ENCODE measurements around the gene APOC3. TPM values are rescaled to one million over a fixed set of nuclear protein-coding genes. Genes with fewer than 3 reads are reported as not detected.

The APOC3 gene
- polyA plus RNA-seq, 1 donor (not counting 4 experiments of a cell fraction or from before 2014, with no cell fraction given): not detected

DNA sequence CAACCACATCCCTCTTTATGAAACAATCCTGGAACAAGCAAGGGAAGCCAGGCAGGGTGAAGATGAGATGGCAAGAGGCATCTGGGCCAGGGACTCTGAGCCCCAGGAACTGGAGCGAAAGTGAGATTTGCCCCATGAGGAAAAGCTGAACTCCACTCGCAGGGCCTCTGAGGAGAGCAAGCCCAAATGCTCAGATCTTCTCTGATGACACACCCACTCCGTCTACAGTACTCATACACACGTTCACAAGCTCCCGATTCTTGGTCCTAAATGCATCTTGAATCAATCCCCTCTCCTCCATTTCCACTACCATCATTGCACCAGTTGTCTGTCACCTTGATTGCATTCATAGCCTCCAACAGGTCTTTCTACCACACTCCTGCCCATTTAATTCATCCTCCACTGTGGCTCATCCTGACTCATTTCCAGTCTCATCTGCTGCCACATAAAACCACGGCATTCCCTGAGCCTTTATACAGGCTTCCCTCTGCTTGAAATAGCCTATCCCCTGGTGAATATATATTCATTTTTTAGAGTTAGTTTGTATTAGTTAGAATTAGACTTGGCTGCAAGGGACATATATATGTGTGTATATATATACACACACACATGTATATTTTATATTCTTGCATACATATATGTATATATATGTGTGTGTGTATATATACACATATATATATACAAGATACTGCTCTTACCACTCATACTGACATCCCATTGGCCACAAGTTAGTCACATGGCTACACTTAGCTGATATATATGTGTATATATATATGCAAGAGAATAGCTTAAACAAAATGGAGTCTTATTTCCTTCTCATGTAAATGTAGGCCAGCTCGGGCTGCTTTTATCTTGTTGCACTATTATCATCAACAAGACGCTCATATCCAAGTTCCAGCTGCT, 36.6 kb upstream of the APOC3 start:
- Histone ChIP-seq H3K79me2 (ENCODE audit: control insufficient read depth, insufficient read depth, low read length) (no peaks in the 10 kb centered on the region), H3K4me1 (ENCODE audit: control insufficient read depth, extremely low read depth, insufficient read depth, low read length) (peaks cover 19% of the 10 kb centered on the region), H4K20me1 (ENCODE audit: control insufficient read depth, extremely low read depth, insufficient read depth, low read length) (no peaks in the 10 kb centered on the region), H3K9me1 (ENCODE audit: control insufficient read depth, extremely low read depth, insufficient read depth, low read length) (no peaks in the 10 kb centered on the region), H3K9me3 (ENCODE audit: control insufficient read depth, low read depth, low read length) (no peaks in the 10 kb centered on the region), H3K9ac (ENCODE audit: control insufficient read depth, extremely low read depth, insufficient read depth, low read length) (no peak overlapping the region), H3K27ac (ENCODE audit: control insufficient read depth, insufficient read depth, low read length) (no peak overlapping the region), H3K4me2 (ENCODE audit: control insufficient read depth, extremely low read depth, insufficient read depth, low read depth, low read length) (peak overlapping the region; percentile 27), H3K4me3 (ENCODE audit: control insufficient read depth in 2 of 3, extremely low read depth in 1 of 3, insufficient read depth in 2 of 3, low read depth in 1 of 3, low read length in 3 of 3) (no peak overlapping the region), H3K27me3 (ENCODE audit: control insufficient read depth, extremely low read depth, insufficient read depth, low read length) (no peaks in the 10 kb centered on the region), H2AFZ (ENCODE audit: control insufficient read depth, low read length) (peak overlapping the region; percentile 71), H3K36me3 (ENCODE audit: control insufficient read depth in 2 of 2, extremely low read depth in 1 of 2, insufficient read depth in 2 of 2, low read length in 2 of 2) (no peaks in the 10 kb centered on the region)
- TF ChIP-seq, protein P1, sequence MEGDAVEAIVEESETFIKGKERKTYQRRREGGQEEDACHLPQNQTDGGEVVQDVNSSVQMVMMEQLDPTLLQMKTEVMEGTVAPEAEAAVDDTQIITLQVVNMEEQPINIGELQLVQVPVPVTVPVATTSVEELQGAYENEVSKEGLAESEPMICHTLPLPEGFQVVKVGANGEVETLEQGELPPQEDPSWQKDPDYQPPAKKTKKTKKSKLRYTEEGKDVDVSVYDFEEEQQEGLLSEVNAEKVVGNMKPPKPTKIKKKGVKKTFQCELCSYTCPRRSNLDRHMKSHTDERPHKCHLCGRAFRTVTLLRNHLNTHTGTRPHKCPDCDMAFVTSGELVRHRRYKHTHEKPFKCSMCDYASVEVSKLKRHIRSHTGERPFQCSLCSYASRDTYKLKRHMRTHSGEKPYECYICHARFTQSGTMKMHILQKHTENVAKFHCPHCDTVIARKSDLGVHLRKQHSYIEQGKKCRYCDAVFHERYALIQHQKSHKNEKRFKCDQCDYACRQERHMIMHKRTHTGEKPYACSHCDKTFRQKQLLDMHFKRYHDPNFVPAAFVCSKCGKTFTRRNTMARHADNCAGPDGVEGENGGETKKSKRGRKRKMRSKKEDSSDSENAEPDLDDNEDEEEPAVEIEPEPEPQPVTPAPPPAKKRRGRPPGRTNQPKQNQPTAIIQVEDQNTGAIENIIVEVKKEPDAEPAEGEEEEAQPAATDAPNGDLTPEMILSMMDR (optimal IDR thresholded peaks at IDR 0.05 in 1 of 3, IDR thresholded peaks at IDR 0.05 in 1 of 3, conservative IDR thresholded peaks at IDR 0.05 in 1 of 3; ENCODE audit: extremely low read depth in 1 of 3, insufficient read depth in 2 of 3, low read length in 3 of 3): no peak
- DNase-seq (ENCODE audit: low read depth, low spot score): peak; percentile 41
- FAIRE-seq: peak; percentile 95
- dilution Hi-C loops (cut with MboI; ENCODE audit: extremely low pct_ligation_motif_present, low sequenced_read_pairs): no loop called here

DNA sequence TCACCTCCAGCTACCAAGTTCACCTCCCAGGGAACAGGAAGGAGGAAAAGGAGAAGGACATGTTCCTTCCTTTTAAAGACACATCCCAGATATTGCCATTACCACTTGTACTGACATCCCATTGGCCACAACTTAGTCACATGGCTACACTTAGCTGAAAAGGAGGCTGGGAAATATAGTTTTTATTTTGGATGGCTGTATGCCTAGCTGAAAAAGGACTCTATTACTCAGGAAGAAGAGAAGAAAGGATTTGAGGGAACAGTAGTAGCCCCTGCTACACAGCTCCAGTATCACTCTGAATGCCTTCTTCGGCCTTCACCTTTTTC, 36.0 kb upstream of the APOC3 start:
- no peak overlapping the region for H3K4me2 ChIP-seq (ENCODE audit: control insufficient read depth, extremely low read depth, insufficient read depth, low read depth, low read length)

More for the DNA sequence above, 36.0 kb upstream of the APOC3 start:
- TF ChIP-seq, protein P1 (optimal IDR thresholded peaks at IDR 0.05 in 1 of 3, IDR thresholded peaks at IDR 0.05 in 1 of 3, conservative IDR thresholded peaks at IDR 0.05 in 1 of 3; ENCODE audit: extremely low read depth in 1 of 3, insufficient read depth in 2 of 3, low read length in 3 of 3): no peak
- no peak for TF ChIP-seq EZH2 (IDR thresholded peaks at IDR 0.05; ENCODE audit: low read length)
- Histone ChIP-seq H3K9ac (ENCODE audit: control insufficient read depth, extremely low read depth, insufficient read depth, low read length) (no peak overlapping the region), H3K4me3 (ENCODE audit: control insufficient read depth in 2 of 3, extremely low read depth in 1 of 3, insufficient read depth in 2 of 3, low read depth in 1 of 3, low read length in 3 of 3) (no peak overlapping the region), H3K9me1 (ENCODE audit: control insufficient read depth, extremely low read depth, insufficient read depth, low read length) (no peaks in the 10 kb centered on the region), H3K79me2 (ENCODE audit: control insufficient read depth, insufficient read depth, low read length) (no peaks in the 10 kb centered on the region), H3K9me3 (ENCODE audit: control insufficient read depth, low read depth, low read length) (no peaks in the 10 kb centered on the region), H3K27me3 (ENCODE audit: control insufficient read depth, extremely low read depth, insufficient read depth, low read length) (no peaks in the 10 kb centered on the region), H3K36me3 (ENCODE audit: control insufficient read depth in 2 of 2, extremely low read depth in 1 of 2, insufficient read depth in 2 of 2, low read length in 2 of 2) (no peaks in the 10 kb centered on the region), H4K20me1 (ENCODE audit: control insufficient read depth, extremely low read depth, insufficient read depth, low read length) (no peaks in the 10 kb centered on the region), H2AFZ (ENCODE audit: control insufficient read depth, low read length) (peak overlapping the region; percentile 71), H3K4me1 (ENCODE audit: control insufficient read depth, extremely low read depth, insufficient read depth, low read length) (peaks cover 14% of the 10 kb centered on the region), H3K27ac (ENCODE audit: control insufficient read depth, insufficient read depth, low read length) (no peak overlapping the region)
- FAIRE-seq: peak; percentile 32
- dilution Hi-C loops (cut with MboI; ENCODE audit: extremely low pct_ligation_motif_present, low sequenced_read_pairs): no loop called here
- no peak for DNase-seq (ENCODE audit: low read depth, low spot score)

All from keratinocyte (primary cell).